AG09319 (cell line): ENCODE measurements around the gene GSTP1.

Source experiments
- DNase-seq: peaks from one replicate; pipeline ENCODE4 v3.0.0-alpha.2; 2010; ENCODE audit warnings: low read depth; ENCODE audit errors: extremely low read depth
- CTCF ChIP-seq: IDR thresholded peaks from 2 replicates; pipeline ENCODE4 v1.5.1; 2011; ENCODE audit warnings: low read depth, mild to moderate bottlenecking, inconsistent platforms, low read length, moderate library complexity

Gene GSTP1

DNA sequence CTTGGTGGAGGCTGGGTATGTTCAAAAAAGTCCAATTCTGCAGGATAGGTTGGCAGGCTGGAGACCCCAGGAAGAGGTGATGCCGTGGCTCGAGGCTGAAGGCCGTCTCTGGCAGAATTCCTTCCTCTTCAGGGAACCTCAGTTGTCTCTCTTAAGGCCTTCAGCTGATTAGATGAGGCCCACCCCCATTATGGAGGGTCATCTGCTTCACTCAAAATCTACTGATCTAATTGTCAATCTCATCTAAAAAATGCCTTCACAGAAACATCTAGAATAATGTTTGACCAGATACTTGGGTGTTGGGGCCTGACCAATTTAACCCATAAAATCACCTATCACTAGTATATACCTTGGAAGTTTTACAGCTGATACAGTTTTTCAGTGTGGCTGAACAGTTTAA lies 27.4 kb upstream of the GSTP1 start:
- TF ChIP-seq CTCF: no peak
- DNase-seq: no peak

DNA sequence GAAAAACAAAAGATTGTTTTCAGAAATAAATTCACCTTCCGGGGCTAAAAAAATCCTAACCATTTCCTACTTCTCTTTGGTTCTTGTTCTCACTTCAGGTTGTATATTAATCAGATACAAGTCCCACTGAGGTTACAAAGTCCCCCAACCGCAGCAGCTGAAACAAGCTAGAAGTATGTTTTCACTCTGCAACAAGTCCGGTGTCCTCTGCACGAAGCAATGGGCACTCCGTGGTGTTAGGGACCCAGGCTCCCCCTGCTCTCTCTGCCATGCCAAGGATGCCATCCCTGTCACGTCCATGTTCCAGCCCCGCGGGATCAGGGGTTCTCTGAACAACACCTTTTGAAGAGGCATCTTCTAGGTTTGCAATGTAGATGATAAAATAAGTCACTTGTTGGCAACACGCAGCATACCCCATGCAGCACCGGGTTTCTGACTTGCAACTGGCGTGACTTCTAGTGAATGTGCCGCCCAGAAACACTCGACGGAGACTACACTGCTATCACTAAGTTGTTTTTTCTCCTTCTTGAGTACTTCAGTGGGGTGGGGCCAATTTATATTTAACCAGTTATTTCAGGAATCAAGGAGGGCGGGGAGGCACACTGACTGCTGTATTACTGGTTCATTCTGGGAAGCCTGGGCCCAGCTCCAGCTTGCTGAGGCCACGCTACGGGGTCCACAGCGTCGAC lies 25.4 kb upstream of the GSTP1 start:
- DNase-seq: no peak
- no peak for TF ChIP-seq CTCF

DNA sequence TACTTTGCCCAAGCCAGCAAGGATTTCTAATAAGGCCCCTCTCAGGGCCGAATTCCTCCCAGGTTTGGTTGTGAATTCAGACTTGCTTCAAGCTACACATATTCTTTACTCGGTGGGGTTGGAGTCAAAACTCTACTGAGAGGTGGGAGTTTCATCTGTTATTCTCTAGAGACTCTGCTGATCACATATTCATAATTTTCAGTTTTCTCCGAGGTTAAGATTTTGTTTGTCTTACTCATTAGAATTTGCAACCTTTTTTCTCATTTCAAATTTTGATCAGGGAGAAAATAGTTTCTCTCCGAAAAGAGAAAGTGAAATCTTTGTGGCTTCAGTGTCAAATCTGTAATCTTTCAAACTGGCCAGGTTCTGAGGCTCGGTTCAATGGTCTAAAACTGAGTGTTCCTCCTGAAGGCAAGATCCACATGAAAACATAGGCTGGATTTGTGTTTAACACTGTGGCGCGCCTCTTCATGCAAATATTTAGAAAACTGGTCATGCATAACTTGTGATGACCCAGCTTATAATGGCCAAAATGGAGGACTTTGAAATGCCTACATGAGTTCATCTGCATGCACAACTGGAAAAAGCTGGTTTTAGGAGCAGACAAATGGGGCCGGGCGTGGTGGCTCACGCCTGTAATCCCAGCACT lies 21.5 kb upstream of the GSTP1 start:
- no peak for DNase-seq

GRCh38 chr11:67562963-67563704 lies 20.5 kb upstream of the GSTP1 start:
- TF ChIP-seq CTCF: no peak
- DNase-seq: no peak

More for the DNA sequence above, 21.5 kb upstream of the GSTP1 start:
- no peak for TF ChIP-seq CTCF

GRCh38 chr11:67563705-67564114 lies 19.9 kb upstream of the GSTP1 start:
- peak; percentile 57 for DNase-seq

DNA sequence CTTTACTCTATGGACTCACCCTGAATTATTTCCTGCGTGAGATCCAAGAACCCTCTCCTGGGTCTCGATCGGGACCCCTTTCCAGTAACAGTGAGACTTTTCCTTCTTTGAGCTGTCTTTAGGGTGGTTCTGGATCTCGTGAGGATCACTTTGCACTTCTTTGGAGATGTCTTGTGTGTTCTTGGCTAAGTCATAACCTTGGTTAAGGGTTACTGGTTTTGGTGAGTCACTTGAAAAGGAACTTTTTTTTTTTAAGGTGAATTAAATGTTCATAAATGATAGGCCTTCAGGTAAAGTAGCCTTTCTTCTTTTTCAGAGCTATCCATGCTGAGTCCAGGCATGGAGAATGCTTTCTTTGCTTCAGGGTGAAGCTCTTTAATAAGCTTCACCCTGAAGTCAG lies 19.4 kb upstream of the GSTP1 start:
- no peak for DNase-seq
- no peak for TF ChIP-seq CTCF

- no peak for DNase-seq
Measured at GRCh38 chr11:67571443-67571842, 12.2 kb upstream of the GSTP1 start.

More at GRCh38 chr11:67571443-67571842, 12.2 kb upstream of the GSTP1 start:
- no peak for TF ChIP-seq CTCF
